HG03469 (cell line): ENCODE results near the gene SSR2.

ENCODE experiments used
- ATAC-seq: cut with Tn5 transposase; IDR thresholded peaks from one replicate; pipeline ENCODE4 v1.9.1; 2021; ENCODE audit warnings: mild to moderate bottlenecking, moderate library complexity, moderate number of reproducible peaks; ENCODE audit not compliant: unreplicated experiment

The SSR2 gene

DNA sequence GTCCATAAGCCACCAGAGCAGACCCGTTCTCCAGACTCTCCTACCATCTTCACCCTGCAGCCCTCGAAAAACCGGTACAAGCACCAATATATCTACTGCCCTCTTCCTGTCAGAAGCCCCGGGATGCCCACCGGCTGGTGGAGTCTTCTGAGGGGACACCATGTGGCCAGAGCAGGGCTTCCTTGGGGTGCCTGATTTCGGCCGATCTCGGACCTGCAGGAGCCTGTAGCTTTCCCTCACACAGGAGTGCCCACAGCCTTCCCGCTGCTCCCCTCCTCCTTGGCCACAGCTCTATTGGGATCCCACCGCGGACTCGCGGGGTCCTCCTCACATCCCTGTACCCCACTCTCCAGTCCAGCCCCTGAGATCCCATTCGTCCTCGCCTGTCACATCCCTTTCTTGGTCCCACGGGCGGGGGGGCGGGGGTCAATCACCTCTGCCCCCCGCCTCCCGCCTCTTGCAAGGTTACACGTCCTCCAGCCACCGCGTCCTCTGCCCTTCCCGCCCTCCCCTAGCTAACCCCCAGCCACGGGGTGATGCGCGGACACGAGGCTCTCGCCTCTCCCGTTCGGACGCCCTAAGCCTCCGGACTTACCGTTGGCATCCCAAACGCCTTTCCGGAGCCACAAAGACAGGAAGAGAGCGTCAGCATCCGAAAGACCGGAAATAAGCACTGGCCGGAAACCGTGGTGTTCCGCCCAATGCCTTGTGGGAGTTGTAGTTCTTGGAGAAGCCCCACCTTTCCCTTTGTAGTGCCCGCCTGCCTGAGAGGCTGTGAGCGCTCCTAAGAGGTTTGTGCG lies at the start of gene SSR2:
SSR2 (minus strand) TSS at position 659 of the 800 bp plus-strand sequence. CDS start 784 bp downstream, outside the sequence.
- ATAC-seq = no peak

DNA sequence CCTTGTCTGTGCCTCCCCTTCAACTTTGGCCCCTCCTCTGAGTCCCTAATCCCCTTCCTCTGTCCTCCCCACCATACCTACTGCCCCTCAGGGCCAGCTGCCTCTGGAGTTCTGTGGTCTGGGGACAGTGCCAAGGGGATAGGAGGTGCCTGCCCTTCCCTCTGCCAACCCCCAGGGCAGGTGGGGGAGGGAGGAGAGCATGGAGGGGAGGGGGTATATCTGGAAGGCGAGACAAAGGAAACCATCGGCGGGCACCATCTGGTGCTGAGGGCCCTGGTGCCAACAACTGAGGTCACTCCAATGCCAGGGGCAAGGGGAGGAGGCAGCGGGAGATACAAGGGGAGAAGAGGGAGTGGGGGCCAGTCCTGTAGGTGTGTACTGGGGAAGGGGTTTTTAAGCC lies 49.8 kb upstream of the SSR2 start:
- ATAC-seq = no peak

DNA sequence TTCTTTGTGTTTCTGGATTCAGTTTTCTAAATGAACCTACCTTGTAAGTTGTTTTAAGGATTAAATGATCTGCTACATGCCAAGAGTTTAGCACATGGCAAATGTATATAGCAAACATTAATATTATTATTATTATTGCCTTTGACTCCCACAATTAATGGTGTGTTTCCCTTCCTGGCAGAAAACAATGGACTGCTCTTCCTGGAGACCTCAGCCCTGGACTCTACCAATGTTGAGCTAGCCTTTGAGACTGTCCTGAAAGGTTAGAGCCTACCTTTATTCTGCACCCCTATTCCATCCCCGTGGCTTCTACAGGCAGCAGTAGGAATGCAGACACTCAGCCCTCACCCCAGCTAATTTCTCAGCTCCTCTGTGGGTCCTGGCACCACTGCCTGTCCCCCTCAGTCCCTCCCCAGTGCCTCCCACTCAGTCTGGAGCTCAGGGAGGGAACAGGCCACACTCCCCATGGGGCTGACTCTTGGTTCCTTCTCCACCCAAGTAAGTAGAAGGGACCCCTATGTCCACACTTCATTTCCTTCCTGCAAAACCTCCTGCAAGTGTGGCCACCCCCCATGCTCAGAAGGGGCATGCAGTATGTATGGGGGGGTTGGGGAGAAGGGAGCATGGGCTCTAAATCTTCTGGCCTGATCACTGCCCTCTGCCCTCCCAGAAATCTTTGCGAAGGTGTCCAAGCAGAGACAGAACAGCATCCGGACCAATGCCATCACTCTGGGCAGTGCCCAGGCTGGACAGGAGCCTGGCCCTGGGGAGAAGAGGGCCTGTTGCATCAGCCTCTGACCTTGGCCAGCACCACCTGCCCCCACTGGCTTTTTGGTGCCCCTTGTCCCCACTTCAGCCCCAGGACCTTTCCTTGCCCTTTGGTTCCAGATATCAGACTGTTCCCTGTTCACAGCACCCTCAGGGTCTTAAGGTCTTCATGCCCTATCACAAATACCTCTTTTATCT lies 49.0 kb upstream of the SSR2 start:
- no peak for ATAC-seq

DNA sequence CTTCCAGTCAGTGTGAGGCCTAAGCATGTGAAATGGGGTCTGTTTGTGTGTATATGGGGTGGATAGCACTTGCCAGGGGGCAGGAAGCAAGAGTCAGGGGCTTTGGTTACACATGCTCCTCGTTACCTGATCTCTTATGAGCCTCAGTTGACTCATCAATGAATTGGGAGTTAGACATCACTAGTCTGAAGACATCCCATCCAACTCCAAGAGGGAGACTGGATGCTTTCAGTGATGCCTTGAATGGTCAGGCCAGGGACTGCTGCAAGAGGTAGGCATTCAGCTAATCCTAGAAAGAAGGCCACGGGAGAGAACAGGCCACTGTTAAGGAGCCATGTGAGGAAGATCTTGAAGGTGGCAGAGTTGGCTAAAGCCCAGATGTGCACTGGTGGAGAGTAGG lies 46.5 kb upstream of the SSR2 start:
- no peak for ATAC-seq

DNA sequence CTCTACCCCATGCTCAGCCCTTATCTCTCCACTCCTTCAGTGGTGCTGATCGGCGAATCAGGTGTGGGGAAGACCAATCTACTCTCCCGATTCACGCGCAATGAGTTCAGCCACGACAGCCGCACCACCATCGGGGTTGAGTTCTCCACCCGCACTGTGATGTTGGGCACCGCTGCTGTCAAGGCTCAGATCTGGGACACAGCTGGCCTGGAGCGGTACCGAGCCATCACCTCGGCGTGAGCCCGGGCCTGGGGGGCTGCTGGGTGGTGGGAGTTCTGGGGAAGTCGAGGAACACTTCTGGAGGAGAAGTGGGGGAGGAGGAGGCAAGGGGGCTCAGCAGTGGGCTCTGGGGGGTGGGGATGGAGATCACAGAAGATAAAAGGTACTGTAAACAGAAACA lies 45.1 kb upstream of the SSR2 start:
- no peak for ATAC-seq

DNA sequence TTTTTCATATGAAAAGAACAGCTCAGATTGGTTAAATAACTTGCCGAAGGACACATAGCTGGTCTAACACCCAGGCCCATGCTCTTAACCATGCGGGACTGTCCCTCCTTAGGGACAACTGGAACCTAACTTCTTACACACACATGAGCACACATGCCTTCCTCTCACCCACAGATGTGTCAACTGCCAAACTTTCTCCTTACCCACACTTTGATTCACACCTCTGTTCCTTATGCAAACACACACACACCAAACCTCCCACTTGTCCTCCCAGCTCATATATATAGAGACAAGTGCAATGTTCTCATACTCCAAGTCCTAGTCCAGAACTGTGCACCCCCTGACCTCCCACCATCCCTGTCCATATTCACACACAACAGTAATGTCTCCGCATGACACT lies 44.5 kb upstream of the SSR2 start:
- no peak for ATAC-seq

DNA sequence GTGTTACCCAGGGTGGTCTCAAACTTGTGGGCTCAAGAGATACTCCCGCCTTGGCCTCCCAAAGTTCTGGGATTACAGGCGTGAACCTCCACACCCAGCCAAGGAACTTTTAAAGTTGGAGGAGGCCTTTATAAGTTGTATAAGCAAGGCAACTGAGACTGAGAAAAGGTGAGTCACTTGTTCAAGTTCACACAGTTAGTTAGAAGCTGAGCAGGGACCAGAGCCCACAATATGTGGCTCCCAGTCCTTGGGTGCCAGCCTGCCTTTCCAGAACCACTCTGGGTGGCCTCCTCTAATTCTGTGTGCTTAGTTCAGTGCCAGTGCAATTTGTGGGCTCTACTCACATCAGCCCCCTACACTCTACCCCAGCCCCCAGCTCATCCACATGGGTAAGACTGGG lies 43.9 kb upstream of the SSR2 start:
- ATAC-seq = no peak

DNA sequence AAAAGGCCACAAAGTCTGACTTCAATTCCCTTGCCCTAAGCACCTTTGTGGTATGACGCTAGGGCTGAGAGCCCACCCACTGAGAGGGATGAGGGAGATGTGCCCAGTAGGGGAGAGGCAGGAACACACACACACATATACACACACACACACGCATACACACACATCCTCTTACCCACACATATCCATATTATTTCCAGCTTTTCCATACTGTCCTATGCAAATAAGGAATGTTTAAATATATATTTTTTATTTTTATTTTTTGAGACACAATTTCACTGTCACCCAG lies 43.2 kb upstream of the SSR2 start:
- no peak for ATAC-seq

DNA sequence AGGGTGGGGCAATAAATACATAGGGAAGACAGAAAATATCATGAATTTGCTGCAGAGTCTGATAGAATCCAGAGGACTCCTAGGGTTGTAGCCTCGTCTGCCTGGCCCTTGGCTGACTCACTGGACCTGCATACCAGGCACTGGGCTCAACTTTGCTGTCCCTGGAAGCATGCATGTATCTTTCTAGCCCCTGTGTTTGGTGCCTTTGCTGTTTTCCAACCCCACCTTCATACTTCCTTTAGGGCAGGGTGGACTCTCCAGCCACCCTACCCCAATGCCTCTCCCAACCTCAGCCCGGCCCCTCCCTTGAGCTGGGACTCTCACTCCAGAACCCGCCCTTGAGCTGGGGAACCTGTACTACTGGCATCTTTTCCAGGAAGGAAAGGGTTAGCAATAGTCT lies 41.4 kb upstream of the SSR2 start:
- no peak for ATAC-seq

DNA sequence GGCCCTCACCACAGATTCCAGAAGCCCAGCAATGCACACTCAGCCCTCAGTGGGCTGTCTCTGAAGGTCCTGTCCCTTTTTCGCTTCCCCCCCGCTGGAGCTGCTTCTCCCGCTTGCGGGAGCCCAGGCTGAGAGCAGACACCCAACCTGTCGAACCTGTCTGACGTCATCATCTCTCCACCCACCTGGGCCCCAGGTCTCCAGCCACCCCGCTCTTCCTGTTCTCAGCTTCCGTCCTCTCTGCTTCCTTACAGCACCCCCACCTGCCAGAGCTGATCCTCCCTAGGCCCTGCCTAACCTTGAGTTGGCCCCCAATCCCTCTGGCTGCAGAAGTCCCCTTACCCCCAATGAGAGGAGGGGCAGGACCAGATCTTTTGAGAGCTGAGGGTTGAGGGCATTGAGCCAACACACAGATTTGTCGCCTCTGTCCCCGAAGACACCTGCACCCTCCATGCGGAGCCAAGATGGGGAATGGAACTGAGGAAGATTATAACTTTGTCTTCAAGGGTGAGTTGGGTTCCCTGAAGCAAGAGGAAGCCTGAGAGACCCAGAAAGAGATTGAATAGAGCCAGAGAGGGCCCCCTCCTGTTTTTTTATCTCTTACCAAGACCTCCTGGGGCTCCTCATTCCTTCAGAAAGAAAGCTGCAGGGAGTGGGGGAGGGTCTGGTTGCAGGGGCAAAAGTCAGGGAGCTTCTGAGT lies 40.3 kb upstream of the SSR2 start, which contains the start of gene RAB25:
RAB25 (plus strand) TSS at position 224 of the 700 bp plus-strand sequence; CDS start at position 465, 241 bp downstream.
- ATAC-seq = no peak

DNA sequence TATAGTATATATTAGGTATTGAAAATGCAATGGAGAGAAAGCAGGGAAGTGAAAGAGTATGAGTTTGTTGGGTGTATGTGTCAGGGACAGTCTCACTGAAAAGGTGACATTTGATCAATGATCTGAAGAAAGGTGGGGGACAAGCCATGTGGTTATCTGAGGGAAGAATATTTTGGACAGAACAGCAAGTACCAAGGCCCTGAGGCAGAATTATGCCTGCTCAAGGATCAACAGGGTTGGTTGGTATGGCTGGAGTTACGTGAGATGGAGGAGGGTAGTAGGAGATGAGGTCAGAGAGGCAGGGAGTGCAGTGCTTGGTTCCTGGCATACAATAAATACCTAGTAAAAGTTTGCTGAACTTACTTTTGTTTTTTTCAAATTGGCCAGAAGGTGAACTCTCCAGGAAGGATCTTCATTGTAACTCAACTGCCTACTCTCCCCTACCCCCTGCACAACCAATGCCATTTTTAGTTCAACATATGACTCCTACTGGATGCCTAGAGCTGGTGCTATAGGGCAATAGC lies 35.6 kb upstream of the SSR2 start:
- no peak for ATAC-seq

DNA sequence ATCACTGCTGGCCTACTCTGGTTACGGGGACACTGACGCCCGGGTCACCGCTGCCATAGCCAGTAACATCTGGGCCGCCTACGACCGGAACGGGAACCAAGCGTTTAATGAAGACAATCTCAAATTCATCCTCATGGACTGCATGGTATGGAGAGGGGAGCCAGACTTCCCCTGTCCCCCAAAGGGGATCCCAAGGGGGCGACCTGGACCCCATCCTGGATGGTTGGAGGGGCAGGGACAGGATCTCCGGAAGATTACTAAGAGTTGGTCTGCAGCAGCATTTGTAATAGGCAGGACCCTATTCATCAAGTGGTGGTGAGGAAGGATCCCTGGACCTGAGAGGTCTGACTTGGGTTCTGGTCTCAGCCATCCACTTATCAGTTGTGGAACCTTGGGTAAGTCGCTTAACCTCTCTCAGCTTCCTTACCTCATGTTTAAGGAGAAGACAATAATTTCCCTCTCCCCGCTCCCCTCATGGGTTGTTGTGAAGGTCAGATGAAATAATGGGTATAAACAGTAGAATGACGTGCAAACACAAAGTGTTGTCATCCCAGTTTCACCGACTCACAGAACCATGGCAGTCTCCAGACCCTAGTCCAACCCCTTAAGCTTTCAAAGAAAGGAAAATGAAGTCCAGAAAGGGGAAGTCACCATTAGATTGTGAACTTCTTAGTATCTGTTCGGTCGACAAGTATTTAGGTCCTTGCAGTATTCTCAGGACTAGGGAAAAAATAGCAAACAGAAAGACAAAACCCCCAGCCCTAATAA lies 34.7 kb upstream of the SSR2 start:
- ATAC-seq = no peak

DNA sequence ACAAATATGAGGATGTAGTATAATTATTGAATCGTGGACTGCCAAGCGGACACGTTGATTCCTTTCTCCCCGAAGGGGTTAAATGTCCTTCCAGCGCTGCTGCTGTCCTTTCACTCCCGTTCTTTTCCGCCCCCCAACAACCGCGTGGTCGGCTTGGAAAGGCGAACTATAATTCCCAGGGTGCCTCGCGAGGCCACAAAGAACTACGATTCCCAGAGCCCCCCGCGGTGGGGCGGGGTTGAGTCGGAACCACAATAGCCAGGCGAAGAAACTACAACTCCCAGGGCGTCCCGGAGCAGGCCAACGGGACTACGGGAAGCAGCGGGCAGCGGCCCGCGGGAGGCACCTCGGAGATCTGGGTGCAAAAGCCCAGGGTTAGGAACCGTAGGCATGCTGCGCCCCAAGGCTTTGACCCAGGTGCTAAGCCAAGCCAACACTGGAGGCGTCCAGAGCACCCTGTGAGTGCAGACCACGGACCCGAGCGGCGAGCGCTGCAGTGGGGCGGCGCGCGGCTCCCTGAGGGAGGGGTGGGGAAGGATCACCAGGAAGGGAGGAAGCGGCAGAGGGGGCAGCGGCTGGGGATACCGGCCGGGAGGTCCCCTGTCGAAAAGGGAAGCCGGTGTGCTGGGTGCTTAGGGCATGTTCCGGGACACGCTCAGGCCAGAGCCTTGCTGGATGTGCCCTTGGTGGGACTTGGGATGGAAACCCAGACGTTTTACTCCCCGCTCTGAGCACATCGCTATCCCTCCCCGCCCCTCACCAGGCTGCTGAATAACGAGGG lies 33.9 kb upstream of the SSR2 start, which contains the start of gene LAMTOR2:
LAMTOR2 (plus strand) TSS at position 283 of the 781 bp plus-strand sequence; CDS start at position 391, 108 bp downstream.
- peak; percentile 64 for ATAC-seq

DNA sequence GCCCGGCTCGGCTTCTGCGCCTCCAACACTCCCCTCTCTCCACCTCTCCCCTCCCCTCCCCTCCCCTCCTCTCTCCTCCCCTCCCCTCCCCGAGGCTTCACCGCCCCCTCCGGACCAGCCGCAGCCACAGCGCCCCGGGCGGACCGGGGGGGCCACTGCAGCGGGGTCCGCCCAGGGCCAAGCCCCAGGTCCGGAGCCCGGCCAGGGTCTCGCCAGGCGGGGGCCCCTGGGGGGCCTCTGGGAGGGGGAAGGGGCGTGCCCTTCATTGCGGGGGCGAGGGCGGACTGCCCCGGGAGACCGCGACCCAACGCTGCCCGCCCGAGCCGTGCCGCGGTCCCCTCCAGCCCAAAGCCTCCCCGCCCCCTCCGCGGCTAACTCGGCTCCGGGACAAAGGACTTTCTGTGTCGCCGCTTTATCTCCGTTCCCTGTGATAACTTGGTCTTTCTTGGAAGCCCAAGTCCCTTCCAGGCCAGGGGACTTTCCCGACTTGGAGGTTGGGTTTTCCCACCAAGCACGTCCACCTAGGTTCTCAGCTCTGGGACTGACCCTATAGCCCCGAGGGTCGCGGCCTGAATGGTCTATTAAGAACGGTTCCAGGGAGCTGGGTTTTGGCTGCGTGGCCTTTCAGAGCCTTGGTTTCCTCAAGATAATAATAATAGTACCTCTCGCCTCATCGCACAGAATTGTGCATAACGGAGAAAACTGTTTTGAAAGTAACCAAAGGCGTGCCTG lies 33.2 kb upstream of the SSR2 start, which contains the start of gene UBQLN4:
UBQLN4 (minus strand) TSS at position 31 of the 732 bp plus-strand sequence. CDS start 97 bp downstream, outside the sequence.
- ATAC-seq = no peak

DNA sequence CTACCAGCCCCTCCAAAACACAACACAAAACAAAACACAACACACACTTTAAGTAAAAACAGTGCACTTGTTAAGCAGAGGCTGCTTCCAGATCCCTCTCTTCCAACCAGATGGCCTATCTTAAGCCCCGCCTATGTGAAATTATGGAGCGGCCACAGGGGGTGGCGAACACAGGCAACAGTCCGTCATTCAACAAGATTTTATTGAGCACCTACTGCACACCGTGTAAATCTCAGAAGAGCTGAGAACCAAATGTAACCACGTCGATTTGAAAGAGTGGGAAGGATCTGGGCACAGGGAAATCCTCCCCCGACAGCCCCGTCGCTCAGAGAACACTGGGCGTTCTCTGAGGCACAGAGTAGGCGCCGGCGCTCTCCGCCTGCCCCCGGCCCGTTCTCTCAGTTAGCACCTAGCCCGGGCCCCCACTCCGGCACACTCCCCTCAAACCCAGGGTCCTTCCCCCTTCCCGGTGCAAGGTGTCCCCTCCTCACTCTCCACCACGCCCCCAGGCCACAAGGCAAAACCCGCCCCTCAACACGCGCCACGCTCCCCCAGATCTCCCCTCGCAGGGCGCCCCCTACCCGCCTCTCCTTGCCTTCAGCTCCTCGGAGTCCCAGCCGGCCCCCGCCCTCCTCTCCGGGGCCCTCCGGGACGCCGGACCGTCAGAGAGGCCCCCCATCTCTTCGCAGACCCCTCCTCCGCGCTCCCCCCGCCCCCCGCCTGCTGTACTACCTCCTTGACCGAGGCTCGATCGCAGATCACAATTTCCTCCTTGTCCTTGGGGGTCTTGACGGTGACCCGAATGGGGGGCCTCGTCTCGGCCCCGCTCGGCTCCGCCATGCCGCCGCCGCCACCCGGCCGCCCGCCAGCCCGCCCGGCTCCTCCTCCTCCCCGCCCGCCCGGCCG lies 32.4 kb upstream of the SSR2 start:
- ATAC-seq = no peak

DNA sequence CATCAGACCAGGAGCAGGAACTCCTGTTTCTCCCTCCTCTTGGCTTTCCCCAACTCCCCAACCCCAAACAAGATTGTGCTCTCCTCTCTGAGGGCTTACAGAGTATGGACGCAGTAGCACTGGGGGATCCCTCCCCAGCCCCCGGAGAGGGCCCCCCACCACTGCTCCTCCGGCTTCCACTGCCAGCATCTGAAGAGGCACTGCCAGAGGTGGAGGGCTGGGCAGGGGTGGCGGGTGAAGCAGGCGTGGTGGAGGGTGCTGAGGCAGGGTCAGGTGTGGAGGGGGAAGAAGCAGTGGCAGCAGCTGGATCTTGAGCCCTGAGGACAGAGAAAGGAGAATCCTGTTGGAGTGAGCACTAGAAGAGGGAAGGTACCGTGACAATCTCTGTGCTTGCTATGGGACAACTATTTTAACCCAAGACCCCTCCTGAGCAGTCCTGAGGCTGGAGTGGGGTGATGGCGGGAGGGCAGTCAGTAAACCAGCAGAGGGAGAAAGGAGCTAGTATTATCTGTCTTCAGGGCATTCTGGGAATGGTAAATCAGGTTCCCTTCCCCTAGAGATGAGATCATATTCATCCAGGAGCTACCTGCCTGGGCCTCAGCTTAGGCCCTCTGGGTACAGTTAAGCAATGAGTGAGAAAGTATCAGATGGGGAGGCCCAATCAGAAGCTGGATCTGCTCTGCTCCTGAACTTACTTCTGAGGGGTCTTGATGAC lies 30.4 kb upstream of the SSR2 start:
- no peak for ATAC-seq

DNA sequence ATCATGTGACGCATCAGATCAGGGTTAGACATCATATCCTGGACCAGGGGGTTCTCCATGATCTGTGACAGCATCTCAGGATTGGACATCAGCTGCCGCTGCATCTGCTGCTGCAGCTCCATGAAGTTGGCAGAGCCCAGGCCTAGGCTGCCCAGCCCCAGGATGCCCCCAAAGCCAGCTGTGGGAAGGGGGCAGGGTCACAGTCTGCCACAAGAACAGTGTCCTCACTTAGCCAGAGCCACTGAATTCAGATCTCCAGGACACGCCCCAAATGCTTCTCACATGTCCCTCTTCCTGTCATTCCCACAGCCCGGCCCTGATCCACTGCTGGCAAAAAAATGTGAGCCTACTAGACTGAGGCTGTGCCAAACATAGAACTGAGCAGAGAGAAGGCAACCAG lies 29.6 kb upstream of the SSR2 start:
- no peak for ATAC-seq
